ENCODE measurements around the gene OGT.
"Not testable (repeated sequence)": the region's sequence is repeated elsewhere in the genome, so short reads cannot be mapped to it uniquely, and the experiment has no call there.

OGT gene

GRCh38 chrX:71611736-71612135, 78.8 kb downstream of the OGT start:
- not testable (repeated sequence) for H3K4me3 ChIP-seq (ENCODE audit: low read depth, low read length); H3K79me2 ChIP-seq (ENCODE audit: control insufficient read depth, insufficient read depth, low read length, unreplicated experiment); H3K27me3 ChIP-seq (ENCODE audit: insufficient read depth, low read length); H3K4me1 ChIP-seq (ENCODE audit: control insufficient read depth, insufficient read depth, low read length, unreplicated experiment); H3K36me3 ChIP-seq (ENCODE audit: insufficient read depth, low read length); H3K27ac ChIP-seq (ENCODE audit: low read depth, low read length); H2AFZ ChIP-seq (ENCODE audit: low read length, unreplicated experiment)

DNA sequence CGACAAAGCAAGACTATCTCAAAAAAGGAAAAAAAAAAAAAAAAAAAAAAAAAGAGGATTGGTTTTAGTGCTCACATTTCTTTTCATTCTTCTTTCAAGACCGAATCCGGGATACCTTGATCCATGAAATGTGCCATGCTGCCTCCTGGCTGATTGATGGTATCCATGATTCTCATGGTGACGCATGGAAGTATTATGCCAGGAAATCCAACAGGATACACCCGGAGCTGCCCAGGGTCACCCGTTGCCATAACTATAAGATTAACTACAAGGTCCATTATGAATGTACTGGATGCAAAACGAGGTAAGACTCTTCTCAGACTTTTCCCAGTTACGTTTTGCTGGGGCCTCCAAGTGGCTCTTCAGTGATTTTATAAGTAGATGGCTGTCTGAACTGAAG, 79.4 kb downstream of the OGT start:
- H3K36me3 ChIP-seq (ENCODE audit: insufficient read depth, low read length), result no peaks in the 10 kb centered on the region
- no peak overlapping the region for H2AFZ ChIP-seq (ENCODE audit: low read length, unreplicated experiment)
- H3K27me3 ChIP-seq (ENCODE audit: insufficient read depth, low read length), result no peaks in the 10 kb centered on the region

GRCh38 chrX:71615056-71615455, 82.2 kb downstream of the OGT start:
- no peak overlapping the region for H3K4me3 ChIP-seq (ENCODE audit: low read depth, low read length)
- no peaks in the 10 kb centered on the region for H3K27me3 ChIP-seq (ENCODE audit: insufficient read depth, low read length)
- H3K36me3 ChIP-seq (ENCODE audit: insufficient read depth, low read length), result no peaks in the 10 kb centered on the region
- no peak overlapping the region for H3K27ac ChIP-seq (ENCODE audit: low read depth, low read length)
- no peaks in the 10 kb centered on the region for H3K79me2 ChIP-seq (ENCODE audit: control insufficient read depth, insufficient read depth, low read length, unreplicated experiment)
- no peaks in the 10 kb centered on the region for H3K4me1 ChIP-seq (ENCODE audit: control insufficient read depth, insufficient read depth, low read length, unreplicated experiment)
- no peak overlapping the region for H2AFZ ChIP-seq (ENCODE audit: low read length, unreplicated experiment)

More for the DNA sequence above, 79.4 kb downstream of the OGT start:
- no peak overlapping the region for H3K27ac ChIP-seq (ENCODE audit: low read depth, low read length)
- no peaks in the 10 kb centered on the region for H3K4me1 ChIP-seq (ENCODE audit: control insufficient read depth, insufficient read depth, low read length, unreplicated experiment)
- no peak overlapping the region for H3K4me3 ChIP-seq (ENCODE audit: low read depth, low read length)
- no peaks in the 10 kb centered on the region for H3K79me2 ChIP-seq (ENCODE audit: control insufficient read depth, insufficient read depth, low read length, unreplicated experiment)

DNA sequence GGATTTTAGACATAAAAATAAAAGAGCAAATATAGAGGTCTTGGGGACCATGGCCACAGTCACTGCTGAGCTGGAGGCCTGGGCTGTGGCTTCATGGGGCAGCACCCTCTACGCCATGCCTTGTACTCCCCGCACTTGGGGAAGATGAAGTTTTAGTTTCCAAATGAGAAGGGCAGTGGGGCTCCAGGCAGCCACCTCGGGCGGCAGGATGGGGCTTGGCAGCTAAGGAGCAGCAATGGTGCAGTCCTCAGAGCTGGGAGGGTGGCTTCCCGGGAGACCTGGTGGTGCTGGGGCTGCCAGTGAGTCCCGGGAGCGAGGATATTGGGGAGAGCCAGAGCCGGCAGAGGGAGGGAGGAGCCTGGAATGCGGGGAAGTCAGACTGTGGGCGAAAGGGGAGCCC, 83.0 kb downstream of the OGT start:
- H2AFZ ChIP-seq (ENCODE audit: low read length, unreplicated experiment), result no peak overlapping the region
- no peak overlapping the region for H3K4me3 ChIP-seq (ENCODE audit: low read depth, low read length)
- H3K79me2 ChIP-seq (ENCODE audit: control insufficient read depth, insufficient read depth, low read length, unreplicated experiment), result no peaks in the 10 kb centered on the region
- no peaks in the 10 kb centered on the region for H3K27me3 ChIP-seq (ENCODE audit: insufficient read depth, low read length)
- H3K27ac ChIP-seq (ENCODE audit: low read depth, low read length), result no peak overlapping the region
- no peaks in the 10 kb centered on the region for H3K36me3 ChIP-seq (ENCODE audit: insufficient read depth, low read length)
- no peaks in the 10 kb centered on the region for H3K4me1 ChIP-seq (ENCODE audit: control insufficient read depth, insufficient read depth, low read length, unreplicated experiment)

- Histone ChIP-seq H3K27ac (ENCODE audit: low read depth, low read length) (no peak overlapping the region), H2AFZ (ENCODE audit: low read length, unreplicated experiment) (no peak overlapping the region), H3K27me3 (ENCODE audit: insufficient read depth, low read length) (no peaks in the 10 kb centered on the region), H3K4me3 (ENCODE audit: low read depth, low read length) (no peak overlapping the region), H3K79me2 (ENCODE audit: control insufficient read depth, insufficient read depth, low read length, unreplicated experiment) (no peaks in the 10 kb centered on the region), H3K36me3 (ENCODE audit: insufficient read depth, low read length) (no peaks in the 10 kb centered on the region), H3K4me1 (ENCODE audit: control insufficient read depth, insufficient read depth, low read length, unreplicated experiment) (no peaks in the 10 kb centered on the region)
These were observed 84.0 kb downstream of the OGT start for GRCh38 chrX:71616672-71617529.

DNA sequence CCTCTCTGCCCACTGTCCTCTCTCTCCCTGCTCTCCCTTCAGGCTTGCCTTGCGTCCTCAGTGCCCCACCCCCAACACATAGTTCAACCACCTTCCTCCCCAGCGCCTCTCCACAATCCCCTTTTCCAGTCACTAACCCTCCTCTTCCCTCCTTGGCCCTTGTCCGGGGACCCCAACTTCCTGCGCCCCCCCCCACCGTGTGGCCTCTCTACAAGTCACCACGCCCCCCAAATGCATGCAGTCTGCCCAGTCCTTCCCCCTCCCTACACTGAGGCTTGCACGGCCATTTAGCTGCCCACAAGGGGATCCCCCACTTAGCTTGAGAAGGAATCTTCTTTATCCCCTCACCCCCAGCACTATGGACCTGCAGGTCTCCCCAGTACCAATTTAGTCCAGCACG, 84.8 kb downstream of the OGT start:
- no peaks in the 10 kb centered on the region for H3K4me1 ChIP-seq (ENCODE audit: control insufficient read depth, insufficient read depth, low read length, unreplicated experiment)
- no peak overlapping the region for H2AFZ ChIP-seq (ENCODE audit: low read length, unreplicated experiment)
- H3K36me3 ChIP-seq (ENCODE audit: insufficient read depth, low read length), result no peaks in the 10 kb centered on the region
- H3K79me2 ChIP-seq (ENCODE audit: control insufficient read depth, insufficient read depth, low read length, unreplicated experiment), result no peaks in the 10 kb centered on the region
- H3K27me3 ChIP-seq (ENCODE audit: insufficient read depth, low read length), result no peaks in the 10 kb centered on the region
- H3K4me3 ChIP-seq (ENCODE audit: low read depth, low read length), result no peak overlapping the region
- H3K27ac ChIP-seq (ENCODE audit: low read depth, low read length), result no peak overlapping the region

DNA sequence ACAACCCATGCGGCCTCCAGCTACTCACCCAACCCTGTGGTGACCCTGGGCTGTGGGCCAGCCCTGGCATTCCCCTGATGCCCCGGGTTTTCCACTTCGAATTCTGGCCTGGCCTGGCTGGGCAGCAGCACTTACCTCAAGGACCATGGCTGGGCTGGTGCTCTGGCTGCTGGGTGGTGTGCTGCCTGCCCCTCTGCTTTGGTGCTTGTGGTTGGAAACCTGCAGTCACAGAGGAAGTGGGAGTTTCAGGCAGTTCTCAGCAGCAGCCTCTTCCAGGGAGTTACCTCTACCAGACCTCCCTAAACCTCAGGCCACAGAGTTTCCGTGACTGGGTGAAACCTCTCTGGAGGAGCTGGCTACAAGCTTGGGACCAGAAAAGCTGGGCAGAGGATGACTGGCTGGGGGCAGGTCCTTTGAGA, 85.4 kb downstream of the OGT start, which contains the start of gene CXCR3:
Gene CXCR3, minus strand, starts transcription at position 209 of the 419 bp plus-strand sequence. Its CDS starts 62 bp downstream, at position 147.
- Histone ChIP-seq H2AFZ (ENCODE audit: low read length, unreplicated experiment) (no peak within 1 kb of the TSS), H3K79me2 (ENCODE audit: control insufficient read depth, insufficient read depth, low read length, unreplicated experiment) (no peaks in the 10 kb centered on the region), H3K4me1 (ENCODE audit: control insufficient read depth, insufficient read depth, low read length, unreplicated experiment) (no peaks in the 10 kb centered on the region), H3K27ac (ENCODE audit: low read depth, low read length) (no peak within 1 kb of the TSS), H3K27me3 (ENCODE audit: insufficient read depth, low read length) (no peaks in the 10 kb centered on the region), H3K4me3 (ENCODE audit: low read depth, low read length) (no peak within 1 kb of the TSS), H3K36me3 (ENCODE audit: insufficient read depth, low read length) (no peaks in the 10 kb centered on the region)

DNA sequence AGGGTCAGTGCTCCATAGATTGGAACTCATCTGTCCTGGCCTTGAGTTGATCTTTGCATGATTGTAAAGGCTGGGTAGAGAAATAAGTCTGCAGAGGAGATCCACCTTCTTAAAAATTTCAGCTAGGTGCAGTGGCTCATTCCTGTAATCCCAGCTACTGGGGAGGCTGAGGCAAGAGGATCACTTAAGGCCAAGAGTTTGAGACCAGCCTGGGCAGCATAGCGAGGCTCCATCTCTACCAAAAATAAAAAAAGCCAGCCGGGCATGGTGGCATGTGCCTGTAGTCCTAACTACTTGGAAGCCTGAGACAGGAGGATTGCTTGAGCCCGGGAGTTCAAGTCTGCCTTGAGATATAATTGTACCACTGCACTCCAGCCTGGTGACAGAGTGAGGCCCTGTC, 85.9 kb downstream of the OGT start:
- H3K4me3 ChIP-seq (ENCODE audit: low read depth, low read length), result no peak overlapping the region
- no peak overlapping the region for H3K27ac ChIP-seq (ENCODE audit: low read depth, low read length)
- H3K4me1 ChIP-seq (ENCODE audit: control insufficient read depth, insufficient read depth, low read length, unreplicated experiment), result no peaks in the 10 kb centered on the region
- no peaks in the 10 kb centered on the region for H3K27me3 ChIP-seq (ENCODE audit: insufficient read depth, low read length)
- H2AFZ ChIP-seq (ENCODE audit: low read length, unreplicated experiment), result no peak overlapping the region
- no peaks in the 10 kb centered on the region for H3K79me2 ChIP-seq (ENCODE audit: control insufficient read depth, insufficient read depth, low read length, unreplicated experiment)
- no peaks in the 10 kb centered on the region for H3K36me3 ChIP-seq (ENCODE audit: insufficient read depth, low read length)

- Histone ChIP-seq H3K4me1 (ENCODE audit: control insufficient read depth, insufficient read depth, low read length, unreplicated experiment) (no peaks in the 10 kb centered on the region), H3K27ac (ENCODE audit: low read depth, low read length) (no peak overlapping the region), H3K4me3 (ENCODE audit: low read depth, low read length) (no peak overlapping the region), H3K27me3 (ENCODE audit: insufficient read depth, low read length) (no peaks in the 10 kb centered on the region), H3K36me3 (ENCODE audit: insufficient read depth, low read length) (no peaks in the 10 kb centered on the region), H2AFZ (ENCODE audit: low read length, unreplicated experiment) (no peak overlapping the region), H3K79me2 (ENCODE audit: control insufficient read depth, insufficient read depth, low read length, unreplicated experiment) (no peaks in the 10 kb centered on the region)
These were observed 86.3 kb downstream of the OGT start for GRCh38 chrX:71619193-71619592.

DNA sequence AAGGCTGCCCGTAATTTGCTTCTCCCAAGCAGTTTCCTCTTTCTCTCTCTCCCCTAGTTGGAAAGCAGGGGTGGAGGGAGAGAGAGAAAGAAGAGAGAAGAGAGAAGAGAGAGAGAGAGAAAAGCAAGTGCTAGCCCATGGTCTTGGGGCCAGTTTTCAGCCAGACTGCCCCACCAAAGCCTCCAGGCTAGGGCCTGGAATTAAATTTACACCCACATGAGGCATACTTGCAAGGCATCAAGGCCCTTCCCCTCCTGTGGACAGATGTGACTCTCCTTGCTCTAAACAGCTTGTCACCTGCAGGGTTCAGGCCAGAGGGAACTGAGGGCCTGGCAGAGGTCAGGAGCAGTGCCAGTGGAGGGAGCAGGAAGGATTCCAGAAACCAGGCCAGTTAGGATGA, 87.1 kb downstream of the OGT start:
- H3K27me3 ChIP-seq (ENCODE audit: insufficient read depth, low read length), result no peaks in the 10 kb centered on the region
- H3K36me3 ChIP-seq (ENCODE audit: insufficient read depth, low read length), result no peaks in the 10 kb centered on the region
- no peaks in the 10 kb centered on the region for H3K79me2 ChIP-seq (ENCODE audit: control insufficient read depth, insufficient read depth, low read length, unreplicated experiment)

GRCh38 chrX:71621603-71622002, 88.7 kb downstream of the OGT start:
- Histone ChIP-seq H3K79me2 (ENCODE audit: control insufficient read depth, insufficient read depth, low read length, unreplicated experiment) (no peaks in the 10 kb centered on the region), H3K4me1 (ENCODE audit: control insufficient read depth, insufficient read depth, low read length, unreplicated experiment) (no peaks in the 10 kb centered on the region), H3K4me3 (ENCODE audit: low read depth, low read length) (no peak overlapping the region), H3K27ac (ENCODE audit: low read depth, low read length) (no peak overlapping the region), H3K36me3 (ENCODE audit: insufficient read depth, low read length) (no peaks in the 10 kb centered on the region), H3K27me3 (ENCODE audit: insufficient read depth, low read length) (no peaks in the 10 kb centered on the region), H2AFZ (ENCODE audit: low read length, unreplicated experiment) (no peak overlapping the region)

More for the DNA sequence above, 87.1 kb downstream of the OGT start:
- no peaks in the 10 kb centered on the region for H3K4me1 ChIP-seq (ENCODE audit: control insufficient read depth, insufficient read depth, low read length, unreplicated experiment)
- H3K4me3 ChIP-seq (ENCODE audit: low read depth, low read length), result no peak overlapping the region
- no peak overlapping the region for H2AFZ ChIP-seq (ENCODE audit: low read length, unreplicated experiment)
- H3K27ac ChIP-seq (ENCODE audit: low read depth, low read length), result no peak overlapping the region

All from ACC112 (cell line).